ENCODE measurements around the gene VPS26C.

DNA sequence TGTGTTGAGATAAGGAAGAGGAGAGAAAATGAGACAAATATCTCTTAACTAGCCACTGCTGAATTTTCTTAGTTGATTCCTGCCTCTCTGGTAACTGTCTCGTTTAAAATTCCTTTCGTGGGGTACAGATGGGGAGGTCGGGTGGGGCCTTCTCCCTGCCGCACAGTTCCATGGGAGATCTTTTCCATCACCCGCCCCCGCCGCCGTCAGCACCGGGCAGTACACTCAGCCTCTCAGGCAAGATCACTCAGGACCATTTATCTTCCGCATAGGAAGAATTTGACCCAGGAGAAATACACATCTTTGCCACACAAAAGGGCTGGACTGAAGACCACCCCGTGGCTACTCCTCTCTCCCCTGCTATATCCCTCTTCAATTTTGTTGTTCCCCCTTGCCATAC, 2.3 kb upstream of the VPS26C start:
- TF ChIP-seq, protein P1, sequence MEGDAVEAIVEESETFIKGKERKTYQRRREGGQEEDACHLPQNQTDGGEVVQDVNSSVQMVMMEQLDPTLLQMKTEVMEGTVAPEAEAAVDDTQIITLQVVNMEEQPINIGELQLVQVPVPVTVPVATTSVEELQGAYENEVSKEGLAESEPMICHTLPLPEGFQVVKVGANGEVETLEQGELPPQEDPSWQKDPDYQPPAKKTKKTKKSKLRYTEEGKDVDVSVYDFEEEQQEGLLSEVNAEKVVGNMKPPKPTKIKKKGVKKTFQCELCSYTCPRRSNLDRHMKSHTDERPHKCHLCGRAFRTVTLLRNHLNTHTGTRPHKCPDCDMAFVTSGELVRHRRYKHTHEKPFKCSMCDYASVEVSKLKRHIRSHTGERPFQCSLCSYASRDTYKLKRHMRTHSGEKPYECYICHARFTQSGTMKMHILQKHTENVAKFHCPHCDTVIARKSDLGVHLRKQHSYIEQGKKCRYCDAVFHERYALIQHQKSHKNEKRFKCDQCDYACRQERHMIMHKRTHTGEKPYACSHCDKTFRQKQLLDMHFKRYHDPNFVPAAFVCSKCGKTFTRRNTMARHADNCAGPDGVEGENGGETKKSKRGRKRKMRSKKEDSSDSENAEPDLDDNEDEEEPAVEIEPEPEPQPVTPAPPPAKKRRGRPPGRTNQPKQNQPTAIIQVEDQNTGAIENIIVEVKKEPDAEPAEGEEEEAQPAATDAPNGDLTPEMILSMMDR (IDR thresholded peaks at IDR 0.05): no peak
- TF ChIP-seq POLR2AphosphoS5 (IDR thresholded peaks at IDR 0.05): no peak

Measured in stomach (tissue), 4 donors.